NK-92 (cell line): Measurements from ENCODE around the gene CTNNBL1.

Source experiments
- DNase-seq: peaks from one replicate; lab custom pipeline; 2025; ENCODE audit not compliant: unreplicated experiment; lab: John Stamatoyannopoulos, UW

CTNNBL1 gene

DNA sequence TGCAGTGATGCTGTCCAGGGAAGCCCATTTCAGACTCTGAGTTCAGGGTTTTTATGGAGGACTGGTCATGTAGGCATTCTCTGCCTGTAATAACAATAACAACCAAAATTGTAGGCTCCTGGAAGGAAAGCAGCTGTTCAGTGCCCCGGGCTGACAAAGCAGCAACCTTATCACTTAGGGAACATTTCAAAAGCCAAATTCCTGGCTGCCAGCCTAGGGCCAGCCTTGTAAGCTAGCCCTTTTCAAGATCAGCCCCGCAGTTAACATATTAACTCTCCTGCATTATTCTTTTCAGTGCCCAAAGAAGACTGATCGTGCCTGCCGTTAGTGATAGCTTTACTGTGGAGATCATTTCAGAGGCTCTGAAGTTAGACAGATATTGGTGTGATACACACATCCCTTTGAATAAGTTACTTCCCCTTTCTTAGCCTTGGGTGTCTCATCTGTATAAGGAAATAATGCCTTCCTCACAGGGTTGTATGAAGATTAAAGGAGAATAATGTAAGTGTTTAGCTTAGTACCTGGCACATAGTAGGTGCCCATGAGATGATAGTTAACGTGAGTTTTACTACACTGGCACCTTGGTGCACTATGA, 44.1 kb downstream of the CTNNBL1 start:
- no peak for DNase-seq

DNA sequence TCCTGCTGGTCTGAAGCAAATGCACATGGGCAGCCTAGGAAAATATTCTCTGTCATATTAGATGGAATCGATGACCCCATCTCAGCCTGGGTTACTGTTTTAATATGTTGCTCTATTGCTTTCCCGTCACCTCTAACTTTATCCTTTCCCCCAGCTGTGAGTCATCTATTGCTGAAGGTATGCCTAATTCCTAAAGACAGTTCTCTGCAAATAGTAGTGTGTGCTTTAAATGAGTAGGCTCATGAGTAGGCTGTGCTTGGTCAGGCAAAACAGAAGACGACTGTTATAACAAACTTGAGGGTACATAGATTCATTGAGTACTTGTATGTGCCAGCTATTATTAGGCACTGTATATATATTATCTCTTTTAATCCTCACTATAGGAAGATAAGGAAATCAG, 47.2 kb downstream of the CTNNBL1 start:
- DNase-seq: no peak

DNA sequence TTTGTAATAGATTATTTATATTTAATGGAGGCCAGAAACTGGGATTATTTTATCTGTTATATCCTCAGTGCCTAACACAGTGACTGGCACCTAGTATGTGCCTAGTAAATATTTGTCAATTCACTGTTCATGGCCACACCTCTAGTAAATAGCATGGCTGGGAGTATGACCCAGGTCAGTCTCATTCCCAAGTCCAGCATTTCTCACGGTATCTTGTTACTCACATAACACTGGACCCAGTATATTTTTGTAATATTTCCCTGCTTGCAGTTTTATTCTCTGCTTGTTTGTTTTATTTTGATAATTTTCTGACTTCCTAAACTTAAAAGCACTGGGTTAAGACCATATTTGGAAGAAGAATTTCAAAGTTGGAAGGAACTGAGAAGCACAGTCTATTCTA, 47.7 kb downstream of the CTNNBL1 start:
- DNase-seq: no peak

DNA sequence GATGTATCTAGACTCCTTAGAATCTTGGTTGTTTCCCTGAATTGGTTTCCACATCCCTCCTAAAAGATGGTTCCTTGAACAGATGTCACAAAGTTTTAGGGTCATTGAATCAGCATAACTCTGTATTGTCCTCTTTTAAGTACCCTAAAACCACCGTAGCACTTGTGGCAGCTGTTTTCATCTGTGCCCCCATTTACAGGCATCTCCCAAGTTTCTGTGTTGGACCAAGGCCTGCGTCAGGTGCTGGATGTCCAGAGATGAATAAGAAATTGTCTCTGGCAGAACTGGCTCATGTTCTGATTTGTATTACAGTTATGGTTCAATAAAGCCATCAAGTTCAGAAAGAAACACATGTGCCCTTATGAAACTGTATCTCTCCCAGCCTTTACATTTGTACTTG, 48.3 kb downstream of the CTNNBL1 start:
- DNase-seq: no peak

DNA sequence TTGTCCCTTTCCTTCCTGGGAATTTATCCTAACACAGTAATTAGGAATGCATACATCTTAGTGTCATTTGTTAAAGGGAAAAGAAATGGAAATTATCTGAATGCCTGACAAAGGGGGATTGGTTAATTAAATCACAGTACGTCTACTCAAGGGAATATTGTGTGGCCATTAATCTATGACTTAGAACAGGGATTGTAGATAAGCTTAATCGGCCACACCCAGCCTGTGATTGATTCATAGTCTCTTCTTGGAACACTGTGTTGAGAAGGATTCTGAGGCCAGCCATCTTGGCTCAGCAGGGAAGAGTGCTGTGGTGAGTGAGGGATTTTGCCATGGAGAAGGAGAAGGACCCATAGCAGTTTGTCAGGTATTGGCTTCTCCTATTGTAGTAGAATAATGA, 50.5 kb downstream of the CTNNBL1 start:
- DNase-seq: no peak

DNA sequence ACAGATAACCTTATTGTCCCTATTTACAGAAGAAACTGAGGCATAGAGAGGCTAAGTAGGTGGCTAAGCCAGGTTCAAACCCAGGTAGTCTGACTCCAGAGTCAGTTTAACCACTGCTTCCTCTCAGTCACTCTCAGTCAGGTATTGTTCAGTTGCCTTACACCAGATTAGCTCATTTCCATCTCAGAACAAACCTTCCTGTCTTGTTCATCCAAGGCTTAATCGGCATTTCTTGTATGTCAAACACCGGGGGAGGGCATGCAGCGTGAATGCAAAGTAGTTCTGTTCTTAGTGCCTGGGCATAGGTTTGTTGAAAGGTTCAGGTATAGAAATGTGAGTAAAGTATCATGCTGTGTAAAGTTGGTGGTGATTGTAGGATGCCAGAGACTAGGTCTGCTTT, 51.7 kb downstream of the CTNNBL1 start:
- no peak for DNase-seq

DNA sequence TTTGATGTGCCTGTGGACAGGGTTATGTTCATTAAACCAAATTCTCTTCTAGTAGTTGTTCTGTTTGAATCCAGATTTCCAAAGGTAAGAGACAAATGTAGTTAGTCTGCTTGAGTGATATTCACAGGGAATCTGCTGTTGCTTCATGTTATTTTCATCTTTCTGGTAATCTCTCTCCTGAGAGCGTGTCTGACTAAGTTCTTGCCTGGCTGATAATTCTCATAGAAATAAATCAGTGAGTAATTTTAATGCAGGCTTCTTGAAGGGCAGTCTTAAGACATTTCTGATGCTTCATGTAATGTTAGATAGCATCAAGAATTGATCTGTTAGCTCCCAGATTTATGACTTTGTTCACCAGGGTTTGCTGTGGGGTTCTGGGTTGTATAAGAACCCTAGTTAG, 54.2 kb downstream of the CTNNBL1 start:
- DNase-seq: no peak

DNA sequence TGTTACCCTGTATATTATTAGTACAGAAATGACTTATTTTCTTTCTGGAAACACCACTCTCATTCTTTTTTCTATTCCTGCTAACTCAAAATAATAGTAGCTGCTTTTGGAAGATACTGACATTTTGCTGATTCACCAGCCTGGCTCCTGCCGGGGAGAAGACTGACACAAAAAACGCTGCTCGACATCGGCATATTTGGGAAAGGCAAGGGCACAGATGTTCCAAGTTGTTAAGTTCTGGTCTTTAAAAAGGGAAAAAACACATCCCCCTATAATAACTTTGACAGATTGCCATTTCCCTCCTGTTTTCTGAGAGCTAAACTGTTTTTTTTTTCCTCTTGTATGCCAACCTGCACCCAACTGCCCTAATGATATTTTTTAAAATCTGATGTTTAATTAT, 55.4 kb downstream of the CTNNBL1 start:
- DNase-seq: no peak

DNA sequence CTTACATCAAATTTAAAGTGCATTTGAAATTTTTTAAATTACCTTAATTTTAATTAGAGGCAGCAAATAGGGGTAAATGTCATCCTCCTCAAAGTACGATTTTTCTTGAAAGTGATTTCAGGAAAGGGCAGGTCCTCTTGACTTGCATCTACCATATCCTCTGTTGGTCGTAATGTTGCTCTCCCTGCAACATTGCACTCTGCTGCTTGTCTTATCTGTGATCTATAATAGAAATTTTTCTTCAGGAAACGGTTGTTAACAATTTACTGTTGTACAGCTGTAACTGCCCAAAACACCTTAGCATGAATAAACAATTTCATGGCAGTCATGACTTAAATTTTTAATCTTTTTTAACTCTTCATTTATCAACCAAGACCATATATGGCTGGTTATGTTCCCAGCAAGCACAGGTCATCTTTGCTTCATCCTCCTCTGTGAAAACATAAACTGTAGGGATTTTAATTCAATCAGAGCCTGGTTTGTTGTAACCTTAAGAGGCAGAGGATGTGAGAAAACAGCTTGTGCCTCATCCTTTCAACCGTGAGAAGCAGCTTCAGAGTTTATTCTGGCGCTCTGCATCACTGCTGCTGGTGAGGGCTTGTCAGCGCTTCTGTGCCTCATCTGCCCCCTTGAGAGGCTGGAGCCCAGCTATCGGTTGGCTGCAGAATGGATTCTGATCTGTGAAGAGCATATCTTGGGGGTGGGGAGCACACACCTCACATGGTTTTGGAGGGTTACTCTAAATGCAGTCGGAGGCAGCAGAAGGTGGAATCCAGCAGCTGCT, 56.0 kb downstream of the CTNNBL1 start:
- DNase-seq: no peak

DNA sequence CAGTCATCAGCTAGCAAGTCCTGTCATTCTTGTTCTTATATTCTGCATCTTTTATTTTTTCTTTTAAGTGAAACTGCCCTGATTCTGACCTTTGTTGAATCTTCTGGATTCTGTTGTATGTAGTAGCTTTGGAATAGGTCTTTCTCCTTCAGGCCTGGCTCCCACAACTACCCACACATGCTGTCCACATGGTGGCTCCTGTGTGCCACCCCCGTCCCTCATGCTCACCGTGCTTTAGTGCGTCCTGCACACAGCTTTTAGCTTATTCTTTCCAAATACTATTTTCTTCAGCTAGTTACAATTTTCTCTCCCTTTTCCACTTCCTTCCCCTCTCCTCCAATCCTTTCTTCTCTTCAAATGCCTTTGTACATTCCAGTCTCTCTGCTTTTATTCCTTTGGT, 61.8 kb downstream of the CTNNBL1 start:
- no peak for DNase-seq

DNA sequence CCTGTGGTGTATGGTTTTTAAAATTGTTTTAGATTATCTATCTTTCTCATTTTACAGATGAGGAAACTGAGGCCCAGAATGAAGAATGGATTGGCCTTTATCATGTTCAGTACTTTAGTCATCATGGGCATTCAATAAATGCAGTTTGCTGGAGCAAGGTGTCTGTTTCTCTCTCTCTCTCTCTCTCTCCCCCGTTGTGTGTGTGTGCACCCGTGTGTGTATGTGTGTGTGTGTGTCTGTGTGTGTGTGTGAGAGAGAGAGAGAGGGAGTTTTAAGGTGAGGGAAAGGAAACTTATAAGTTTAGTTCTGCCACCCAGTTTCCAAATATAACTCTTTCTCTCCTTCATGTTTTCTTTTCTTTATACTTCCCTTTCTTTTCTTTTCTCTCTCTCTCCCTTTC, 62.4 kb downstream of the CTNNBL1 start:
- DNase-seq: no peak

DNA sequence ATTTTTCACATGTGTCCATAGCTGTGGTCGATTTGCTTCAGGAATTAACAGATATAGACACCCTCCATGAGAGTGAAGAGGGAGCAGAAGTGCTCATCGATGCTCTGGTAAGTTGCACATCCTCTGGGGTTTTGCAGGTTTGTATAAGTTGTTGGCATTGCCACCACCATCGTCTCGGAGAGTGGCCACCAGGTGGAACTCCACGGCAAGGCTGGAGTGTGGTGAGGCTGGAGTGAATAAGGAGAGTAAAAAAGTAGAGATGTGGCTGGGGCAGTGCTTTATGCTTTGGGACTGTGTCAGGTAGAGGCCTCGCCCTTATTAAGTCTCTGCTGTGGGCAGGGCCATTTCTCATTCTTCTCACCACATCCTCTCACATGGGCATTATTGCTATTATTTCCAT, 63.7 kb downstream of the CTNNBL1 start:
- no peak for DNase-seq

DNA sequence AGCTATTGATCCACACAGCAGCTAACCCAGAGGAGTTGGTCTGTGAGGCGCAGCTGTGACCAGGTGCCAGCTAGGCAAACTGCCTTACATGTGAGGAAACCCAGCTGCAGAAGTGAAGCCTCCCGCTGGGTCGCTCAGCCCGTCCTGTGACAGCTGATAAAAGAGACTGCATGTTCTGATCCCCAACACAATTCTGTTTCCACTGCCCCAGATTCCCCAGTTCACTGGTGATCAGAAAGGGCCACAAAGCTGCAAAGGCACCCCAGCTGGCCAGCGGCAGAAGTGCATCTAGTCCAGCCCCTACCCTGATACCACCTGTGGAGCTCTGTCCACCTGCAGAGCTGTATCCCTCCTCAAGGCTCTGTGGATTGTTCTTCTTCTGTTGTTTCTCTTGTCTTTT, 64.5 kb downstream of the CTNNBL1 start:
- DNase-seq: no peak

DNA sequence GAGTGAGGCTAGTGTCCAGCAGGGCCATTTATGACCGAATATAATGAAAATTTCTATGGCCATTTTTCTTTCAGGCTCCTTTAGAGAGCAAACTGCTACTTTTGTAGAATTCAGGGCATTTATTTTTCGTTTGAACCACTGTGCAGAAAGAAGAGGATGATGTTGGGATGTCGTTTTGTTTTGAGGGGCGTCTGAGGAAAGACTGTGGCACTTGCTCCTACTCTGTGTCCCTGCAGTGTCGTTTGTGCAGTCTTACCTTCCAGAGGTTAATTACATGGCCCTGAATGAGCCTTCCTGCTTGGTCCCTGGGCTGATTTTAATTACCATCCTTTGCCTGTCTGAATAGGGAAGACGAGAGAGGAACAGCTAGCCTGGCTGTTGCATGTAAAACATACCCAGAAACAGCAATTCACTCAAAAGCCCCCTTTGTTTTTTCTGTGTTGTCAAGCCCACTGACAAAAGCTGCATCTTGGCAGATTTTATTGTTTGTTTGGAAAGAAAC, 65.3 kb downstream of the CTNNBL1 start:
- DNase-seq: no peak

DNA sequence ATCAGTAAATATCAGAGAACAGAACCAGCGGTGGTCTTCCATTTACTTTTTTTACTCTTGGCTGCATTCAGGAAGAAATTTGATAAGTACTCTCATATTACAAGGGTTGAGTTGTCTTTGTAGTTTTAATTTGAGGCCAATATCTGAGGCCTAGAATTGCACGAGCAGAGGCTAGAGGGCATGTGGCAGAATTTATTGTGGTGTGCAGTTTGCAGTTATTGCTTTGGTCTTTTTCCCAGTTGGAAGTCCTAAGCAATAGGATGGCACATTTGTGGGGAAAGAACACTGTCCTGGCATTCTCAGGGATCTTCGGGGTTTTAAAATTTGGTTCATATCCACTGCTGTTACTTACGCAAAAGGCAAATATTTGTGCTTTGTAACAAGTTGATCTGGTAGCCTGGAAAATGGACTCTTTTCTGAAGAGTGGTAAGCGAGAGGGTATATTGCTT, 66.0 kb downstream of the CTNNBL1 start:
- DNase-seq: no peak

DNA sequence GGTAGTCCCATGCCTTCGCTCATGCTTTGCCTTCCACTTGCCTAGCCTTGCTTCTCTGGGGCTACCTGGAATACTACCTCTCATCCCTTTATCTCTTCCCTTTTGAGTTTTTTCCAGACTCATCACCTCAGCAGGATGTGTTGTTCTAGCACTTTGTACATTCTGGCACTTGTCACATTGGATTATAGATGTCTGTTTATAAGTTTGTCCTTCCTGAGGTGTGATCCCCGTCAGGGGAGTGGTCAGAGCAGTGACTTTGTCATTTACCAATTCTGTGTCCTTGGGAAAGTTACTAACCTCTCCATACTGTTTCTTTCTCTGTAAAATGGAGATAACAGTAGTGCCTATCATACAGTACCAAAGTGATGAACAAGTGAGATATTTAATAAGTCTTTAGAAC, 66.5 kb downstream of the CTNNBL1 start:
- DNase-seq: no peak

DNA sequence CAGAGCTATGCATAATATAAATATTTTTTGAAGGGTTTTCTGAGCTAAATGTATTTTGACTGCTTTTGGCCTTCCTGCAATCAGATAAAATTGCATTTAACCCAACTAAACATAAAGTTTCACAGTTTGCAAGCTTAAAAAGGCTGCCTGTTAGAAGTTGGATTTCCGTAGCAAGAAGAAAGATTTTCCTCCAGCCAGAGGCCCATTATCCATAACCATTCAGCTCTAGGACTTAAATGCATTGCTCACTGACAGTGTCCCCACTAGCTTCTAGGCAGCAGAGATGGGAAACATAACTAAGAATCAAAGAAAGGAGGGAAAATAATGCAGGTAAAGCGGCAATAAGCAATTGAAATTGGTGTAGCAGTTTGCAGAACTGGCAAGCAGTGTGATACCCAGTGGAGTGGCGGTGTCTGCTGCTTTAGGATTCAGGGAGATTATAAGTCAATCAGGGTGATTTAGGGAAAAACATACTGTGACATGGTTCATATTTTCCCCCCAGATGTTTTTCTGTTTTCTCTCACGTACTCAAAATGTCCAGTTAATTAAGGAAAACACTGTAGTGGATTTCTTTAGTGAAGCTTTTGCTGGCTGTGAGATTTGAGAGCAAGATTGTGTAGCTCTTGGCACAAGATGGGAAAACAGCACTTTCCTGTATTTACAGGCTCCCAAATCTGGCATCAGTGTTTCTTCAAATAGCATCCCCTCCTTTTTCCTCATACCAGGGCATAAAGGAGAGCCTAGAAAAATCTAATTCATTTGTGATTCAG, 69.1 kb downstream of the CTNNBL1 start:
- DNase-seq: no peak

DNA sequence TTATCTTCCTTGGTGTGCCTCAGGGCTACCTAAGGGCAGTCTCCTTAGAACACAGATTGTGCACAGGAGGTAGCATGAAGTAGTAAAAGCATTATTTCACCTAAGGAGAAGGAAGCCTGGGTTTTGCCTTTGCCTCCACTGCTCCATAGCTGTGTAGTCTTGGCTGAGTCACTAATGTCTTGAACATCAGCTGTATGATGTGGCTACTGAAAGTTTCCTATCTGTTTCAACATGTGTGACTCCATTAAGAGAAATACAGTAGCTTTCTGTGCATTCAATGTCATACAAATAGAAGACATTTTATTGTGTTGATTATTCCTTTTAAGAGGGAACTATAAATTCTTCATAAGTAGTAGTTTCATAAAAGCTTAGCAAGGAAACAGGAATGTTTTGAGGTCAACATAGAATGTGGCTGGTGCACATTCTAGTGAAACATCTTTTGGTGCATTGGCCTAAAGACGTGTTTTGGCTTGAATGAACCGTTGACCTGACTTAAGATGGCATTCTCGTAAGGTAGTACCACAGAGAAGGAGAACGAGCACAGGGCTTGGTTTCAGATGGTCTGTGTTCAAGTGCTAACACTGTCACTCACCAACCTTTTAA, 70.6 kb downstream of the CTNNBL1 start:
- no peak for DNase-seq

DNA sequence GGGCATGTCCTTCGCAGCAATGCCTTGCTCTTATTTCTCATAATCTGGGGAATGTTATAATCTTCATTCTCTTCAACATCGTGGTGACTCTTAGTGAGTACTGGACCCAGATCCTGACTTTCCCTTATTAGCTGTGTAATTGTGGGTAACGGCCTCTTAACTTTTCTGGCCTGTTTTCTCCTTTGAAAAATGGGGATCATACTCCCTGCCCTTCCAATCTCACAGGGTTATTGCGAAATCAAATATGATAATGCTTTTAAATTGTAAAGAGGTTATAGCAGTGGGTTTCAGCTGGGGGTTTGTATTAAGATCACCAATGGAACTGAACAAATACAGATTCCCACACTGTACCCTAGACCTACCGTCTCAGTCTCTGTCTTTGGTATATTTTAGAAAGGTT, 77.1 kb downstream of the CTNNBL1 start:
- no peak for DNase-seq

DNA sequence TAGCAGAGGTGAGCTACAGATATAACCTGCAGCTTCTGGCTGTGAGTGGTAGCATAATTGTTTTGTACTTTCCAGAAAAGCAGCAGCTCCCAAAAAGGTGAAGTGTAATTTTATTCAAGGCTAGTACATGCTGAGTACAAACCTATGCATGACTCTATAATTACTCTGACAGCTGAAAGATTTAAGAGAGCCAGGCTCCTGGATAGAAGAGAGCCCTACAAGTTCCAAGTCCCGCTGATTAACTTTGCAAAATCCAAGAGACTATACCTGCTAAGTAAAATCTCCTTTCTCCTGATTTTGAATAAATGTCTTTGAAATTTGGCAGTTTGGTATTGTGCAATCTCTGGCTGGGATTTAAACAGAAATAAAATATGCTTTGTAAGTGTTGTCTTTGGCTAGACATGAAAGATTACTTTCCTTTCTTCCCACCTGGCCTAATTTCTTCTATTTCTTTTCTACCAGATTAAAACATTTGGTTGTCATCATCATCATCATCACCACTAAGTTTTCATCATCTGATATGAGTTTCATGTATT, 79.5 kb downstream of the CTNNBL1 start:
- no peak for DNase-seq

DNA sequence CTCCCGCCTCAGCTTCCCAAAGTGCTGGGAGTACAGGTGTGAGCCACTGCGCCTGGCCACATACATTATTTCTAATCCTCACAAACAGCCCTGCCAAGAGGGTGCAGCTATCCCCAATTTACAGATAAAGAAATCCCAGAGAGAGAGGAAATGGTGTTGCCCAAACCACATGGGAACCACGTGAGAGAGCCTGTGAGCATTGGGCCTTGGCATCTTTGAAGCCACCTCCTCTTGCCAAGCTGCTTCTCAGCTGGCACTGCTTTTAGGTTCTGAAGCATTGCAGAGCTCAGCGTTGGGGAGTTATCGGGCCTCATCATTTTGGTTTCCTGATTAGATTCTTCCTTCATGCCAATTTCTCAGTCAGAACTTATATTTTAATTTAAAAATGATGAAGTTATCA, 80.3 kb downstream of the CTNNBL1 start:
- no peak for DNase-seq
